CD4-positive, alpha-beta T cell treated with Interleukin-6 at 100 ng/mL for 8 hours (primary cell): Measurements from ENCODE around the gene GIMAP2.
A peak's percentile ranks its signal among the peaks of the same experiment; 100 is the strongest.
"Not testable (repeated sequence)": the region's sequence is repeated elsewhere in the genome, so short reads cannot be mapped to it uniquely, and the experiment has no call there.

Experiments
- DNase-seq: peaks from one replicate; pipeline ENCODE4 v3.0.0-alpha.2; 2020; ENCODE audit warnings: mixed read lengths, low spot score

Gene GIMAP2

DNA sequence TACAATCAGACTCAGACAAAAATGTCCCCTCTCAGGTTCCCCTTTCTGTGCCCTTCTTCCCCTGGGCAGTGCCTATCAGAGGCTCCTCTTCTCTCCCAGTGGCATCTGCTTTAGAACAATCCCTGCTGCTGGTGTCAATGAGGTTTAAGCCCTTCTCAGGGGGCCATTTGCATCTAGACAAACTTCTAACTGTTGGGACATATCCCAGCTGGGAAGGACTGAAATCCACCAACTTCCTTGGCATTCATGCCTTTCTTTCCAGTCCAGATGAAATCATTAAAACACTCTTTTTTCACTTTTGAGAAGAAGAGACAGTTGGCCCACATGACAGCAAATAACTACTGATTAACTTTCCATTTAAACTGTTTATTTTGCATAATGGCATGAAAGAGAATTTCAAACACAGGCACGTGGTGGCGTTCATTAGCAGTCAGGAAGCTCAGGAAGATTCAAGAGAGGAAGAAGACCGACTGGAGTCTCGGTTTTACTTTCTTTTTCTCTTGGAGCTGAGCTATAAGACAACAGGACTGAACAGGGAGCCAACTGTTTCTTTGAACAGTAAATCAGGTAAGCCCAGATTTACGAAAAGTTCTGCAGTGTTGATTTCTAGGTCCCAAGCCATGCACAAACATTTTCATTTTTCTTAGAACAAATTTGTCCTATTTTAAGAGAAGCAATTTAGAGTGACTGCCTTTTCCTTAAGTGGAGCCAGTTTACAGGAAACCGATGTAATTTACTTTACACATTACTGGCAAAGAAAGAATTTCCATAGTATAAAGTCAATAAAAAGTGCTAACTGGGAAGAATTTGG is at the start of gene GIMAP2:
GIMAP2 (plus strand) TSS at position 488 of the 811 bp plus-strand sequence. CDS start 1,354 bp downstream, outside the sequence.
- peak; percentile 74 for DNase-seq

DNA sequence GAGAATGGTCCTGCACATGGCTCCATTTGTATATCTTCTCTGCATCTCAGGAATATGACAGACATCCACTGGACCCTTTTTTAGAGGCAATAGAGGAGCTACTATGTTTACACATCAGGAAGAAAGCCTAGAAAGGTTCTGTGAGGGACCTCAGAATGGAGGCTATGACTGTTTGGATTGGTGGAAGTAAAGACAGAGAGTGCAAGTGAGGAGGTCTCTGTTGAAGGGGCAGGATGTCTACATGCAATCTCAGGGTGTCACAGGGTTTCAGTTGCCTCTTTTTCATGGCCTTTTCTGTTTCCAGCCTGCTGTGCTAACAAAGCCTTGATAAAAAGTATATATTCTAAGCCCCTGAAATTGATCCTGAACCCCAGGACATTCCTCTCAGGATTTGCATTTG is 43.7 kb upstream of the GIMAP2 start:
- no peak for DNase-seq

DNA sequence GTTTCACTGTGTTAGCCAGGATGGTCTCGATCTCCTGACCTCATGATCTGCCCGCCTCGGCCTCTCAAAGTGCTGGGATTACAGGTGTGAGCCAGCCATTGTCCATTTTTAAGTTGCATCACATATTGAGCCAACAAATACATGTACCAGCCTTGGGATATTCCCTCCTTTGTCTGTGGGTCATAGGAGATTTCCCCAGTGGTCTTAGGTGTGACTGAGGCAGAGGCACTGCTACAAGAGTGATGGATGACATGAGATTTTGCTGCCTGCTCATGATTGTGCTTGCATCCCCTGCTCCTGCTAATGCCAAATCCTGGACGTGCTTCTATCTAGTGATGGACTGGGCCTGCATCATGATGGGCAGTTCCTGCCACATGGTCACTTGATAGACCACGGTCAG is 42.6 kb upstream of the GIMAP2 start:
- no peak for DNase-seq

DNA sequence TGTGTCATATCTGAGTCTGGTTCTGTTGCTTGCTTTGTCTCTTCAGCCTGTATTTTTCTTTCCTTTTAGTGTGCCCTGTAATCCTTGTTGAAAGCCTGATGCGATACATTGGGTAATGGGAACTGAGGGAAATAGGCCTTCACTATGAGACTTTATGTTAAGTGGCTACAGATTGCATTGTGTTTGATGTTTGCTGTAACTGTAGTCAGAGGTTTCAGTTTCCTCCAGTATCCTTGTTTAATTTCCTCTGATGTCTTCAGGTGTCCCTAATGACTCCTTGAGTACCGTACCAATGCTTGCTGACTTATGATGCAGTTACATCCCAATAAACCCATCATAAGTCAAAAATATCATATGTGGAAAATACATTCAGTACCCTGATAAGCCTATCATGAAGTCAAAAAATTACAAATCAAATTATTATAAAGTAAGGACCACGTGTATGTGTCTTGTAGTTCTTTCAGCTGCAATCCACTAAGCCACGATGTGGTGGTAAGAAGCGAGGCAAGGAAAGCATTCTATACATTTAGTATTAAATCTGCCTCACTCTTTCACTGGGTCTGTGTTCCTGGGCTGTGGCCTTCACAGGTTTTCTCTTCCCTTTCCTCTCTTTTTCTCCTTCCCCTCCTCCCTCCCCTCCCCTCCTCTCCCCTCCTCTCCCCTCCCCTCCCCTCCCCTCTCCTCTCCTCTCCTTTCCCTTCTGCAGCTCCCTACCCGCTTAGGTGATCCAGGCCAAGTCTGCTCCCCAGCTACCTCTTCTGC is 40.1 kb upstream of the GIMAP2 start:
- DNase-seq: no peak

DNA sequence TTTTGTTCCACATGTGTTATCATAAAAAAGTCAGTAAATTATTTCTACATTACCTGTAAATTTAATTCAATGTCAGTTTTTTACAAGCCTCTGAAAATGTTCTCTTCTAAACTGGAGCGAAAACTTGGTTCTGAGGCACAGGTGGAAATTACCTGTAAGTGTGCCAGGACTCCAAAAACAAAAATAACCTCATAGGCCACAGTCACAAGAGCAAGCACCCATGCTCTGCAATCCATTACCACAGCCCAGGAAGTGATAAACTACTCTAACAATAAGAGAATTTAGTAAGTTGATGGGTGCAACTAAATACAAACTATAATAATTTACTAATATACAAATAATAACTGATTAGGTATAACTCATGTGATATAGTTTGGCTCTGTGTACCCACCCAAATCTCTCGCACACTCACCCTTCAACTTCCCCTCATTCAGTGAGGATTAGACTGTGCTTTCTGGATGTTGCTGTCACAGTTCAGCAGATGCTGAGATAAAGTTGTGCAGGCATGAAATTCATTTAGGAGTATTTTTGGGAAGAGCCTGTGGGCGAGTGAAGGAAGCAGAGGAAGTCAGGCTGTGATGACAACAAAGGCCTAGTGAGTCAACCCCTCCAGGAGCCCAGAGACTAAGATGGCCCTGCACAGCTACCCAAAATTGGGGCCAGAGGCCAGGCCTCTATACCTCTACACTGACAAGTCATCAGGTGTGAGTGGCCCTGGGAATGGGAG is 37.0 kb upstream of the GIMAP2 start:
- DNase-seq: peak; percentile 52

DNA sequence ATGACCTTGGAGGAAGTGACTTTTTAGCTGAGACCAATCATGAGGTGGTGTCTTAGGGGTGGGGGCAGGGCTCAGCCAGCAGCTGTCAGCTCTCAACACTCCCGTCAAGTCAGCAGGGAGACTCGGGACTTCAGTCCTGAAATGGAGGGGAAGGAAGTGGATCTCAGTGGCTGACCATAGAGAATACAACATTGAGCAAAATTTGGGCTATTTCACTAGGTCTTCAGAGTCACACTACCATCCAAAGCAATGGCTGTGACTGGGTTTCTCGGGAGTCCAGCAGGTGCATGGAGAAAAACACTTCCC is 36.5 kb upstream of the GIMAP2 start:
- no peak for DNase-seq

DNA sequence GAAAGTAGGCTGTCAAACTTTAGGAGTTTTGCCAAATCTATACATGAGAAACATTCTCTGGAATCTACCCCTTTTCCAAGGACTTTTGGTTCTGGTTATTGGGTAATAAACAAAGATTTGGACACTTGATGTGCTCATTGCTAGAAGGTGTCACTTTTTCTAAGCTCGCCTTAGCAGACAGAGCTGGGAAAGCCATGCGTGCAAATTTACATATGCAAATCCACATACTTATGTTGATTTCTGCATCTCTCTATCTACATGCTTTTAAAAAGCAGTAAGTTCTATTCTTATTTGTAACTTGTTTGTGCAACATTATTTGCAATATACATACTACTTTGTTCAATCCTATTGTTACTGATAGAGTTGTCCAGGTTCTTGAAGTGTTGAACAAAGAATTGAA is 30.8 kb upstream of the GIMAP2 start:
- no peak for DNase-seq

DNA sequence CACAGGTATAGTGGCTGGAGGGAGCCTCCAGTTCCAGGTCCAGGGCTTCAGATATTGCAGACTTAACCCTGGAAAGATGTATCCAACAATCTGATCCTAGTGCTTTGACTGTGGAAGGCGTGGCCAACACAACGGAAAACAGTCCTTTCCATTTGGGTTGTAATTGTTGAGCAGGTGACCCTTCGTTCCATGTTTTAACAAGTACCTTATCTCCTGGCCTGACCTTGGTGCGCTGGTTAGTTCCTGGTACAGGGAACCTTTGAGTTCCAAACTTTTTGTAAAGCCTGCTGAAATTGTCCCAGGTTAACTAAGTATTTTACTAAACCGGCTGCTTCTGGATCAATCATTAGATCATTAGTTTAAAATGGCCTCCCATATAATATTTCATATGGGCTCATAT is 29.5 kb upstream of the GIMAP2 start:
- DNase-seq: no peak

DNA sequence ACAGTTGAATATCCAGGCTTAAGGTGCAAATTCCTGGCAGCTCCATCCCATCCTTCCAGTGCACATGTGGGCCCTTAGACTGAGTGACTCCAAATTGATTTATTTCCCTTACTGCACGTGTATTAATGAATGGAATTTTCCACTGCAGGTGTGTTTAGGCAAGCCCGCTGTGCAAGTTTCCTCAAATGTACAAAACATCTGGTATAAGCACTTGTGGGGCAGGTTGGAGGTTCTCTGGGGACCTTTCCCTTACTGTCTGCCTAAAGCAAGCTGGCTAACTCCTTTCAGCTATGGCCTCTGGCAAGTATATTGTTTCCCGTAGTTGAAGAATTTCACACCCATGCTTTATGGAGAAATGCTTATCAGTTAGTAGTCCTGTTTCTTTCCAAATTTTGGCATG is 28.0 kb upstream of the GIMAP2 start:
- DNase-seq: no peak

DNA sequence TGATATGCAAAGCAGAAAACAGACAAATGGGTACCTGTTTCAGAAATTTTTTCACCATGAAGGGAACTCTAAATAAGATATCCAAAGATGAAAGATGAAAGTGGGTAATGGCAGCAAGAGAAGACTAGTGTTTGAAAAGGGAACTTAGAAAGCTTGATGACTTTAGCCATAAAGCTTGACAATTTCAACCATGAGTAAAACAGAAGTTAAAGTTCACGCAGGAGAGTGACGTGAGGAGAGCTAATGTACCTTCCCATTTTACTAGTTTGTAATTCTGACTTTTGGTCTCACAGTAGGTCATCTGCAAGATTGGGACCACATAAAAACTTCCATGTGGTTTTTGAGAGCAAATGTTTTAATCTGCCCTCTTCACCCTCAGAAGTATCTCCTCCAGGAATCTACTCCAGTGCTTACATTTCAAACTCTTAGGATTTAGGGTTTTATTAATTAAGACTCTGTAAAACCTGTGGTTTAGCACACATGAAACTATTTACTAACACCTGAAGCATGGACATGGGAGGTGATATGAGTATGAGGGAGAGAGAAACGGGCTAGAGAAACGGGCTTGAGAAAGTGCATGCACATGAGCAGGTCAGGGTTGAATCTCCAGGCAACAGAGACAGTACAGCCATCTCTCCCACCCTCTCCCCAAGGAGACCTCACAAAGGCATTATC is 24.4 kb upstream of the GIMAP2 start:
- no peak for DNase-seq

DNA sequence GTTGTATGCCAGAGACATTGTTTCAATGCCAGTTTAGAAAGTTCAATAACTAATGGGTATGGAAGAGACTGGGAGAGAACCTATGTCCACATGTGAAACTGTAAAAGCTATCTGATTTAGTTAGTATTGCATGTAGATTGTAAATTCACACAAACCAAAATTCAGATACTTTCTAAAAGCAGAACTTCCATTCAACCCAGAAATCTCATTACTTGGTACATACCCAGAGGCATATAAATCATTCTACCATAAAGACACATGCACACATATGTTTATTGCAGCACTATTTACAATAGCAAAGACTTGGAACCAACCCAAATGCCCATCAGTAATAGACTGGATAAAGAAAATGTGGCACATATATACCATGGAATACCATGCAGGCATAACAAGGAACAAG is 22.7 kb upstream of the GIMAP2 start:
- not testable (repeated sequence) for DNase-seq

DNA sequence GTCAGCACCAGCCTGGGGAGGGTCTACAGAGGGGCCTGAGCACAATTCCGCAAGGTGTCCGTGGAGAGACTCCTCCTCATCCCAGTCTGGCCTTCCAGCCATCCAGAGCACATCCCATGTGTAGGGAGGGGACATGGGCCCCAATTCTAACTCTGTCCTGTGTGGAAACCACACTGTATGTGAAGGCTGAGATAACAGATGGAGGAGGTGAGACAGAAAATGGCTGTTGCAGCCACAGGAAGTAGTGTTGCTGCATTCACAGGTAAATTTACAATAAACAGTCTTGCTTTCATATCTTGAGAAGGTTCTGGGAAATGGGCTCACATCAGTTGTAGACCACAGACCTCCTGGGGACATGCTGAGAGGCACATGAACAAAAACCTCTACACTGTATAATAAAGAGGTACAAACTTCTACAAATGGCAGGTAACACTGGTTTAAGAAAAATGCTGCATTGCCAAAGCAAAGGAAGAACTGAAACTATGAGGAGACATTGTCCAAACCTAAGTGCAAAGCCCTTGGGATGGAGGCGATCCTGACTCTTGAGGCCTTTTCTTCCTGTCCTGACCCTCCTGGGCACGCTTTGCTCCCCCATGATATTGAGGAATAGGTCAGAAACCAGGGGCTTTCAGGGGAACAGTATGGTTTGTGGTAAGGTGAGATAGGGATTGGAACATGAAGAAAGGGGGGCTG is 21.6 kb upstream of the GIMAP2 start:
- peak; percentile 78 for DNase-seq

DNA sequence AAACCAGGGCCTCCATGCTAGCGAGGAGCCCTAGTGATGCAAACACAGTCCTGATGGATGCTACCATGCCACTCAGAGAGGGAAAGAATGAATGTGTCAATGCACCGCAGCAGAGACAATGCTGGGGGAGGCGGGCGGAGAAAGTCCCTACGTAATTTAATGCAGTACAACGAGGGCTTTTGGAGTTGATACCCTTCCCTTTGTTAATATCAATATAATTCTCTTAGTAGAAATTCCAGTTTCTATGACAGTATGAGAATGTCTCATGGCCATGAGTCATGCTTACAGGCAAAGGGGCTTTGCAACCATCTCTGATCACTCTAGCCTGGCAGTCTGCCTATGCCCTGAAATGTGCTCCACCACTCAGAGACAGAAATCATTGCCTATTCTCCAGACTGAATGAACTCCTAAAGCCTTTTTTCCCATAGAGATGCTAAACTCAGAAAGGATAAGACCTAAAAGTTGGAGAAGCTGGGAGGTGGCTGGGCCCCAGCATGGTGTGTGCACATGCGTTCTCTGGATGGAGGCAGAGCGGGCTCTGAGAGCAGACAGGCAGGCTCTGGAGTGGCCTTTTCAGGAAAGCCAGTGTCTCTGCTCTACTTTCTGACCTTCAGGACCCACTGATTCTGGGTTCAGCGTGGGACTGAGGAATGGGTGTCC is 20.3 kb upstream of the GIMAP2 start:
- peak; percentile 45 for DNase-seq

DNA sequence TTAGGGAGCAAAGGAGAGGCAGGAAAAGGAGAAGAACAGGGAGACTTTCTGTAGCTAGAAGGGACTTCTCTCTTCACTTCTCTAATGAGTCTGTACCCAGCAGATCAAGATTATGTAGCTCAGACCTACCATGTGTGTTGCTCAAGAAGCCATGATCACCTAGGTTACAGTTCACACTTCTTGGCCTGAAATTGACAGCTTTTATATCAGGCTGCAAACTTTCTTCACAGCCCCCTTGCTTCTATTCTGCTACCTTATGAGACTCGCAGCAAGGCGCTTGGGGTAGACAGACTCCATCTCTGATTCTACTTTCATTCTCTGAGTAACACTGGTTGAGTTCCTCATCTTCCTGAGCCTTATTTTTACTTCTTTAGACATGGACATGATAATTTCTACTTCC is 19.6 kb upstream of the GIMAP2 start:
- no peak for DNase-seq

DNA sequence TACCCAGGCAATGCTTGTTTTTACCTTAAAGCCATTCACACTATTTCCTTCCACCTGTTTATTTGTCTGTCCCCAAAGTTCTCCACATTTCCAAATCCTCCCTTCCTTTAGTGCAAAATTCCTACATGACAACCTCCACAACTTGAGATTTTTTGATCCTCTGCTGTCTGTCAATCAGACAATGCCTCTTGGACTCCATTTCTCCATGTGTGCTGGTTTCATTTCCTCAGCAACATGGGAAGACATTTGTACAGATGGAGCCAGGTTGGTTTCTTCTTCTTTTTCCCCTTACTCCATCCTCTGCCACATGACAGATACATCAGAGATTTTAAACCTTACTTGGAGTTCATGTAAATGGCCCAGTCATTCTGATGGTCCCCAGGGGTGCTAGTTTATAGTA is 19.1 kb upstream of the GIMAP2 start:
- no peak for DNase-seq

DNA sequence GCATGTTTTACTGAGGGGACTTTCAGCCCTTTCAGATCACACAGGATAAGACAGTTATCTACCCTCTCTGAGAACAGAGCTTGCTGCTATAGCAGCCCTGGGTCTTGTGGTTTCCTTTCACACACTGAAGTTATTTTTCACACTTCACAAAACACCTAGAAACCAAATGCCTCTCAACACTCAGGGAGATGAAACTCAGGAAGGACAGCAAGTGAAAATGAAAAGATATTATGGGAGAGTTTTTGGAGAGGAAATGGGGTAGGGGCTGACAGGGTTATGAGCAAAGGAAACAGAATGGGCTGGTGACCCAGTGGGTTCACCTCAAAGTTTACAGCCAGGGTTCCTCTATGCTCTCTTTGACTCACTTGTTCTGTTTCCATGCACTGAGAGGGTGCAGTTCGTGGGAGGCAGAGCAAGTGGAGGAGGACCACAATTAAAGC is 17.0 kb upstream of the GIMAP2 start:
- DNase-seq: peak; percentile 84

DNA sequence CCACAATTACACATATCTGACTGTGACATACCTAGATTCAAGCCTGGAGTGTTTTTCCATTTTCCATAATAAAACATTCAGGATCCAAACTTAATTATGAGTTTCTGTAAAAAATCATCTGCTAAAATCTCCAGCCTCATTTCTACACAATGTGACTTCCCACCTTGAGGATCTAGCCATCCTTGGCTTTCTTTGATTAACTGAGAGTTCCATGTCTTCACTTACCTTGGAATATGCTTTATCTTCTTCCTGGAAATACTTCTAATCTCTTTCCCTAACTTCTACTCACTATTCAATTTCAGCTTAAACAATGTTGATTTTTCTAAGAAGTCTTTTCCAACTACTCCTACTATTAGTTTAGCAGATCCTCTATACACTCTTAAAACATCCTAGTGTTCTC is 16.5 kb upstream of the GIMAP2 start:
- no peak for DNase-seq

DNA sequence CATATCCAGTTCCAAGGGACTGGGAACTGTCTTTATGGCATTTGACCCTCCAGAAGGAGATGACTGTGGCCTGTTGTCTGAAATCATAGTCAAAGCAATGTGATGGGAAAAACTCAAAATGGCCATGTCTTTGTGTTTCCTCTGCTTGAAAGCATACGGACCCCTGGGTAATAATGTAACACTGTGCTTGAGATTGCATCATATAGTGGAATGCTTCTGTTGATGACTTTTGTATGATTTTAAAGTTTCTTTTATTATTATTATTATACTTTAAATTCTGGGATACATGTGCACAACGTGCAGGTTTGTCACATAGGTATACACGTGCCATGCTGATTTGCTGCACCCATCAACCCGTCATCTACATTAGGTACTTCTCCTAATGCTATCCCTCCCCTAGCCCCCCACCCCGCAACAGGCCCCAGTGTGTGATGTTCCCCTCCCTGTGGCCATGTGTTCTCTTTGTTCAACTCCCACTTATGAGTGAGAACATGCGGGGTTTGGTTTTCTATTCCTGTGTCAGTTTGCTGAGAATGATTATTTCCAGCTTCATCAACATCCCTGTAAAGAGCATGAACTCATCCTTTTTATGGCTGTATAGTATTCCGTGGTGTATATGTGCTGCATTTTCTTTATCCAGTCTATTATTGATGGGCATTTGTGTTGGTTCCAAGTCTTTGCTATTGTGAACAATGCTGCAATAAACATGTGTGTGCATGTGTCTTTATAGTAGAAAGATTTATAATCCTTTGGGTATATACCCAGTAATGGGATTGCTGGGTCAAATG is 13.5 kb upstream of the GIMAP2 start:
- DNase-seq: not testable (repeated sequence)

DNA sequence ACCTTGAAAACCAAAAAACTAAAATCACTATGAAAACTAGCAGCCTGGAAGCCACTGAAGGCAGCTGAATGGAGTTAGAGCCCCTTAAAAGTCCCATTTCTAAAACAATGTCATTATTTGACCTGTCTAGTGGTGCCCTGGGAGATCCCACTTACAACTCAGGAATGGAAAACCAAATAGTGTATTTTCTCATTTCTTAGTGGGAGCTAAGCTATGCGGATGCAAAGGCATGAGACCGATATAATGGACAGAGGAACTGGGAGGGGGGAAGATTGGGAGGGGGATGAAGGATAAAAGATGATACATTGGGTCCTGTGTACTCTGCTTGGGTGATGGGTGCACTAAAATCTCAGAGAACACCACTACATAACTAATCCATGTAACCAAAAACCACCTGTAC is 9.8 kb upstream of the GIMAP2 start:
- no peak for DNase-seq

DNA sequence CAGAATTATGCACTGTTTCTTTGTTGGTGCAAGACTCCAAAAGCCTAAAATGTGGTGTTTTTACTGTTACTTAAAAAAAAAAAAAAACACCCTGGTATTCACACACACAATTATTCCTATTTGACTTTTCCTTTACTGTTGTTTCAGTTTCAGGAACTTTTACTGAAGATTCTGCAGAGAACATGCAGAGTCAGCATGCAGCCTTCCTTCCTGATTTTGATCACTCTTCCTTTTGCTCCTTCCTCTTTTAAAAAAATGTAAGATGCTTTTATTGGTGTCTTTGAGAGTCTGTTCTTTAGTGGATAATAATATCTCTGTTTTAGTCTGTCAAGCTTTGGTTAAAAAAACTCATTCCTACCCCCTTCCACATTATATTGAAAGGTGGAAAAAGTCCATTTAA is 9.2 kb upstream of the GIMAP2 start:
- DNase-seq: not testable (repeated sequence)
